ENCODE data around the gene MTA2.

DNA sequence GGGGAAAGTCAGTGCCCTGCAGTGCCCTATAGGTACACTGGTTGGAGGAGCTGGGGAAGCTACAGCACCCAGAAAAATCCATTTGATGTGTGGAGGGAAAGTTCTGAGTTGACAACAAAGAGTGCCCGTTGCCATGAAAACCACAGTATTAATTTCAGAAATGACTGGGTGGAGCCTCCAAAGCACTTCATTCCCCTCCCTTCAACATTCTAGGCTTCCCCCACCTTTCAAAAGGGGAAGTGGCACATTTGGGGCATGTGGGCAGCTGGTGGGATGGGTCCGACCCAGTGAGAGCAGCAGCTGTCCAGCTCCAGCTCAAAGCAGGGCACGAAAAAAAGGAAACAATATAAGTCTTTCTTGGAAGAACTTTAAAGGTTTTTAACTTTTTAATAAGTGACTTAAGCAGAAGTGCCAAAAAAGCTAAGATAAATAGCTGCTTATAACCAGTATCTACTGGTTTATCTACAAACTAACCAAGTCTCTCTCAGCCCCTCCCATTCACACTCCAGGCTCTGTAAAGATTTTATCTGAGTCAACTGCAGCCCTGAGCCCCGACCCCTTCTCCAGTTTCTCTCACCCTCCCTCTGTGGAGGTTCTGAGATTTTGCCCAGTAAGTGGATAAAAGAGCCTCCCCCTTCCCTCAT is 46.1 kb downstream of the MTA2 start:
- TF ChIP-seq, protein P1, sequence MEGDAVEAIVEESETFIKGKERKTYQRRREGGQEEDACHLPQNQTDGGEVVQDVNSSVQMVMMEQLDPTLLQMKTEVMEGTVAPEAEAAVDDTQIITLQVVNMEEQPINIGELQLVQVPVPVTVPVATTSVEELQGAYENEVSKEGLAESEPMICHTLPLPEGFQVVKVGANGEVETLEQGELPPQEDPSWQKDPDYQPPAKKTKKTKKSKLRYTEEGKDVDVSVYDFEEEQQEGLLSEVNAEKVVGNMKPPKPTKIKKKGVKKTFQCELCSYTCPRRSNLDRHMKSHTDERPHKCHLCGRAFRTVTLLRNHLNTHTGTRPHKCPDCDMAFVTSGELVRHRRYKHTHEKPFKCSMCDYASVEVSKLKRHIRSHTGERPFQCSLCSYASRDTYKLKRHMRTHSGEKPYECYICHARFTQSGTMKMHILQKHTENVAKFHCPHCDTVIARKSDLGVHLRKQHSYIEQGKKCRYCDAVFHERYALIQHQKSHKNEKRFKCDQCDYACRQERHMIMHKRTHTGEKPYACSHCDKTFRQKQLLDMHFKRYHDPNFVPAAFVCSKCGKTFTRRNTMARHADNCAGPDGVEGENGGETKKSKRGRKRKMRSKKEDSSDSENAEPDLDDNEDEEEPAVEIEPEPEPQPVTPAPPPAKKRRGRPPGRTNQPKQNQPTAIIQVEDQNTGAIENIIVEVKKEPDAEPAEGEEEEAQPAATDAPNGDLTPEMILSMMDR (conservative IDR thresholded peaks at IDR 0.05; ENCODE audit: low read length): no peak
- no peak for TF ChIP-seq EZH2phosphoT487 (IDR thresholded peaks at IDR 0.05; ENCODE audit: borderline replicate concordance)

Data from Loucy (cell line).